GM12864 (cell line): ENCODE data around the gene TBX1.
"Not testable (repeated sequence)": the region's sequence is repeated elsewhere in the genome, so short reads cannot be mapped to it uniquely, and the experiment has no call there.

ENCODE experiments used
- DNase-seq: peaks from one replicate; pipeline ENCODE4 v3.0.0-alpha.2; 2011; ENCODE audit warnings: low read depth
- H3K4me3 ChIP-seq: 2 replicates; pipeline ENCODE4 v1.5.1; 2011; ENCODE audit warnings: mild to moderate bottlenecking, low read depth, low read length, control low read depth
- CTCF ChIP-seq: IDR thresholded peaks from 2 replicates; pipeline ENCODE4 v1.5.1; 2011; ENCODE audit warnings: low read depth, mild to moderate bottlenecking, moderate library complexity, low read length, control low read depth, inconsistent platforms; ENCODE audit errors: missing control alignments

The TBX1 gene

GRCh38 chr22:19723983-19724827 is 36.4 kb upstream of the TBX1 start:
- DNase-seq: no peak
- peak; percentile 23 for TF ChIP-seq CTCF
- H3K4me3 ChIP-seq: no peak overlapping the region

- no peak for DNase-seq
- no peak for TF ChIP-seq CTCF
- no peak overlapping the region for H3K4me3 ChIP-seq
Measured at GRCh38 chr22:19724927-19725661, 35.5 kb upstream of the TBX1 start.

- not testable (repeated sequence) for DNase-seq, H3K4me3 ChIP-seq
Measured at GRCh38 chr22:19726064-19726788, 34.4 kb upstream of the TBX1 start.

- TF ChIP-seq CTCF: no peak
- H3K4me3 ChIP-seq: no peak overlapping the region
- DNase-seq: no peak
Measured at GRCh38 chr22:19727310-19728150, 33.0 kb upstream of the TBX1 start.

- no peak for DNase-seq
- TF ChIP-seq CTCF: no peak
- no peak overlapping the region for H3K4me3 ChIP-seq
Measured at GRCh38 chr22:19728271-19728670, 32.3 kb upstream of the TBX1 start.

- no peak for TF ChIP-seq CTCF
- no peak overlapping the region for H3K4me3 ChIP-seq
- DNase-seq: no peak
Measured at GRCh38 chr22:19728836-19729235, 31.7 kb upstream of the TBX1 start.
